Endothelial cell (in vitro differentiated cells): ENCODE results near the gene NECAB3. TPM values are rescaled to one million over a fixed set of nuclear protein-coding genes. Genes with fewer than 3 reads are reported as not detected.

Source experiments
- DNase-seq: peaks from one replicate; pipeline ENCODE4 v3.0.0; 2021; ENCODE audit warnings: low spot score
- H3K27ac Mint-ChIP-seq: one replicate; pipeline ENCODE4 v1.8.0; 2021; ENCODE audit warnings: mixed read lengths, inconsistent platforms; ENCODE audit not compliant: unreplicated experiment
- H3K27me3 Mint-ChIP-seq: one replicate; pipeline ENCODE4 v1.8.0; 2021; ENCODE audit warnings: mild to moderate bottlenecking, moderate library complexity, mixed read lengths, inconsistent platforms; ENCODE audit not compliant: unreplicated experiment
- H3K36me3 Mint-ChIP-seq: one replicate; pipeline ENCODE4 v1.8.0; 2021; ENCODE audit warnings: mild to moderate bottlenecking, low read depth, mixed read lengths, inconsistent platforms; ENCODE audit not compliant: unreplicated experiment
- H3K4me1 Mint-ChIP-seq: one replicate; pipeline ENCODE4 v1.8.0; 2021; ENCODE audit warnings: mild to moderate bottlenecking, mixed read lengths, inconsistent platforms; ENCODE audit not compliant: unreplicated experiment
- H3K4me3 Mint-ChIP-seq: one replicate; pipeline ENCODE4 v1.8.0; 2021; ENCODE audit warnings: mild to moderate bottlenecking, mixed read lengths, inconsistent platforms; ENCODE audit not compliant: unreplicated experiment
- H3K9me3 Mint-ChIP-seq: one replicate; pipeline ENCODE4 v1.8.0; 2021; ENCODE audit warnings: mixed read lengths, inconsistent platforms; ENCODE audit not compliant: unreplicated experiment
- CTCF ChIP-seq: fragments of 200-600 bp; sonication (generic); IDR thresholded peaks from one replicate; pipeline ENCODE4 v1.5.0; 2021; ENCODE audit warnings: antibody characterized with exemption; ENCODE audit not compliant: unreplicated experiment
- total RNA-seq: library from RNA; stranded (reverse); fragmentation: NEBNext Ultra II Directional; extraction: Animal tissue kit (Norgen Biotek cat#: 25700); gene quantifications from one replicate; pipeline ENCODE4 v1.2.1, GENCODE V29; 2021; ENCODE audit not compliant: unreplicated experiment

NECAB3 gene
- total RNA-seq, 1 donor from 2014 or later, result 9.8 TPM

DNA sequence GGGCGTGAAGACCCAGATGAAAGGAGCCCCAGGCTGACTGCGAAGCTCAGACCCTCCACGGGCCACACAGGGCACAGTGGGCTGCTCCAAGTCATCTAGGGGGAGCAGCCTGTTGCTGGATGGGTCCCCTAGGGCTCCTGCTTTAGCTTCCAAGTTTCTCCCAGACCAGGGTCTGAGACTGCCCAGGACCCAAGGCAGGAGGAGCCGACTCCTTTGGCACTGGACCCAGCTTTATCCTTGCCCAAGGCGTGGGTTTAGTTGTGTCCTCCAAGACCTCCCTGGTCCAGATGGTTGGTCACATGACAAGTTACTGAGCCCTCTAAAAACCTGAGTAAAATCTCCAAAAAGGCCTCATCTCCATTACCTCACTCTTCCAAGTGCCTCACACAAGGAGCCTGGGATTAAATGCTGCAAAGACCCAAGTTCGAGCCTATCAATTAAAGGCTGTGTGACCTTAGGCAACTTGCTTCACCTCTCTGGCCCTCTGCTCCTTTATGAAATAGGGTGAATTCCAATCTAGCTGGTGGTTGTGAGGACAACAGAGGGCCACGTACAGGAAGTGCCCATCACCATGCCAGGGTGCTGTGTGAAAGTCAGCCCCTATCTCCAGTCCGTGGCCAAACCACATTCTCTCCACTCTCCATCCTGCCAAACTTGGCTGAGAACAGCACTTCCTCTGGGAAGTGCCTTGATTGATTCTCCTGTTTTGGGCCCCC lies 2.5 kb downstream of the NECAB3 start:
- H3K27ac Mint-ChIP-seq, result no peak overlapping the region
- TF ChIP-seq CTCF, result no peak
- H3K4me3 Mint-ChIP-seq, result peak overlapping the region; percentile 51
- no peaks in the 10 kb centered on the region for H3K9me3 Mint-ChIP-seq
- DNase-seq, result no peak
- peaks cover 14% of the 10 kb centered on the region for H3K27me3 Mint-ChIP-seq
- H3K4me1 Mint-ChIP-seq, result peaks cover 18% of the 10 kb centered on the region
- H3K36me3 Mint-ChIP-seq, result peaks cover 10% of the 10 kb centered on the region

DNA sequence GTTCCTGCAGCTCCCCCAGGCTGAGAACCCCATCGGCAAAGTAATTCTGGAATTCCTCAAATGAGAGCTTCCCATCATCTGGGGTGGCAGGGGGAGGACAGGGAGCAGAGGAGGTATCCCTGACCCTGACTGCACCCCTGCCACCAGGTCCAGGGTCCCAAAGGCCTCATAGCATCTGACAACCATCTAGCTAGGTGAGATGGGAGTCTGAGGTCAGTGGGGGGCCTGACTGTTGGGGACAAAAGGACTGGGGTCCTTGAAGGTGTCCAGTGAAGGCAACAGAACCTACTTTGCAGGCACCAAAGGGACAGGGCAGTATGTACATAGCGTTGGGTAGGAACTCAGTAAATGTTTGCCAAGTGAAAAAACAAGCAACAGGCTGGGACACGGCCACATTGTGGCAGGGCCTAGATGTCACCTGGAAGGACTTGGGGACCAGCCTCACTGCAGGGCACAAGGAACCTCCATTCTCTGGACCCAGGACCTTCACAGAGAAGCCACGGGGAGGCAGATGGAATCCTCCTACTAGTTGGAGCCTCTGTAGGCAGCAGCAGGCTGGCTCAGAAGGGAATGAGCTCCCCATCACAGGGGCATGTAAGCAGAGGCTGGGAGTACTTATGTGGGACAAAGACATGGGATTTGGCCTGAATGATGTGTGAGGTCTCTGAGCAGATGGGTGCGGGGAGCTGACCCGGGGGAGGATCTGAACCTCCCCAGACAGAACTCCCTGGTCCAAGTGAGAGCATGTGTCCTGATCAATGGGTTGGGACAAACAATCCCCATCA lies 3.3 kb downstream of the NECAB3 start:
- no peak for DNase-seq
- Mint-ChIP-seq H3K9me3 (no peaks in the 10 kb centered on the region), H3K36me3 (peaks cover 10% of the 10 kb centered on the region), H3K4me3 (no peak overlapping the region), H3K4me1 (peaks cover 23% of the 10 kb centered on the region), H3K27ac (no peak overlapping the region), H3K27me3 (peaks cover 13% of the 10 kb centered on the region)
- TF ChIP-seq CTCF, result no peak

DNA sequence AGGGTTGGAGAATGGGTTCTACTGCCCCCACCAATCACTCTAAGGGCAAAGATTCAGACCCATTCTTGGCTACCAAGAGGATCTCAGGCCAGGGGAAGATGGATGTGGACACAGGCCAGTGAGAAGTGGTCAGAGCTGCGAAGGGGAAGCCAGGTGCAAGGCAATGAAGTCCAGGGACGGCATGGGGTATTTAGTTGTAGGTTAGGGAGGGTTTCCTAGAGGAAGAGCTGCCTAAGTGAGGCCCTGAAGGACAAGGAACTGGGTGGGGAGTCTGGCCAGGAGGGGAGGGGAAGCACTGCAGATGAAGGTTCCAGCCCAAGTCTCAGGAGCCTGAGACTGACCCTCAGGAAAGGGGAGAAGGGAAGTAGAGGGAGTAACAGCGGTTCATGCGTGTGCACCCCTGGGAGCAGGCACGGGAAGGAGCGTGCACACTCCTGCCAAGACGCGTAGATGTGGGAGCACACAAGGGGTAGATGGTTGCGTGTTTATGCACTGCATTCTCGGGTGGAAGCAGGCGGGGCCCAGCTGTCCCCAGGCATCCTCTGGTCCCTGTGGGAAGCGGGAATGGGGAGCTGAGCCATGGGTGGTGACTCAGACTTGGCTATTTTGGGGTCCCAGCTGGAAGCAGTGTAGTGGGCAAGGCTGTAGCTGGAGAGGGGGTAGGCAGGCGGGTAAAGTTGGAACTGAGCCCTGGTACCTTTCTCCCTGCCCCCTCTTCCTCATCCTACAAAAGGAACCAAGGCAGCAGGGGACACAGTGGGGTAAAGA lies 4.2 kb downstream of the NECAB3 start:
- peaks cover 8% of the 10 kb centered on the region for H3K36me3 Mint-ChIP-seq
- no peak for TF ChIP-seq CTCF
- H3K27me3 Mint-ChIP-seq, result peaks cover 15% of the 10 kb centered on the region
- H3K4me3 Mint-ChIP-seq, result no peak overlapping the region
- no peaks in the 10 kb centered on the region for H3K9me3 Mint-ChIP-seq
- peaks cover 21% of the 10 kb centered on the region for H3K4me1 Mint-ChIP-seq
- peak overlapping the region; percentile 16 for H3K27ac Mint-ChIP-seq
- DNase-seq, result no peak

GRCh38 chr20:33669224-33669623 lies 5.0 kb downstream of the NECAB3 start:
- Mint-ChIP-seq H3K36me3 (peaks cover 6% of the 10 kb centered on the region), H3K4me3 (no peak overlapping the region), H3K9me3 (no peaks in the 10 kb centered on the region), H3K4me1 (peaks cover 23% of the 10 kb centered on the region), H3K27me3 (peaks cover 20% of the 10 kb centered on the region), H3K27ac (no peak overlapping the region)
- DNase-seq, result no peak
- TF ChIP-seq CTCF, result no peak
